Transverse colon (tissue), 4 donors: ENCODE results near the gene HPSE2. TPM values are rescaled to one million over a fixed set of nuclear protein-coding genes. Genes with fewer than 3 reads are reported as not detected.

Experiments used
- DNase-seq: peaks from one replicate; pipeline ENCODE4 v3.0.0-alpha.2; 2019
- H3K27ac ChIP-seq, 4 donors: fragments of 200-600 bp; sonication (generic); 2 replicates each; pipeline ENCODE4 v1.5.1; 2016 to 2018; ENCODE audit warnings: inconsistent platforms in 4 of 4
- H3K27me3 ChIP-seq: fragments of 200-600 bp; sonication (generic); 2 replicates; pipeline ENCODE4 v1.5.1; 2017; ENCODE audit warnings: inconsistent platforms
- H3K36me3 ChIP-seq, 4 donors: fragments of 200-600 bp; sonication (generic); 2 replicates each; pipeline ENCODE4 v1.5.1; 2017 to 2019; ENCODE audit warnings: inconsistent platforms in 4 of 4
- H3K4me1 ChIP-seq, 4 donors: fragments of 200-600 bp; sonication (generic); 2 replicates each; pipeline ENCODE4 v1.5.1; 2017 to 2020; ENCODE audit warnings: inconsistent platforms in 4 of 4
- H3K4me3 ChIP-seq, 4 donors: fragments of 200-600 bp; sonication (generic); 1 replicate in 1 of 4; 2 replicates in 3 of 4; pipeline versions ENCODE4 v1.5.1 to v1.6.1; 2017 to 2019; ENCODE audit warnings: inconsistent platforms in 4 of 4
- H3K9me3 ChIP-seq, 2 donors: fragments of 200-600 bp; sonication (generic); 2 replicates each; pipeline ENCODE4 v1.5.1; 2017 to 2019; ENCODE audit warnings: inconsistent platforms in 2 of 2
- CTCF ChIP-seq, 5 experiments: fragments of 200-600 bp in 3 of 5; fragments of 450-650 bp in 2 of 5; sonication (generic) in 3 of 5; IDR thresholded peaks; 1 replicate in 2 of 5; 2 replicates in 3 of 5; pipeline ENCODE4 v1.5.1; 2016 to 2017; ENCODE audit warnings: antibody characterized with exemption in 5 of 5, inconsistent platforms in 3 of 5, mild to moderate bottlenecking in 2 of 5, moderate library complexity in 1 of 5
- EP300 ChIP-seq: sonication (generic); formaldehyde crosslinking; IDR thresholded peaks from one replicate; pipeline ENCODE4 v1.6.1; 2017; ENCODE audit warnings: antibody characterized with exemption, low read depth
- POLR2A ChIP-seq: fragments of 450-650 bp; IDR thresholded peaks from one replicate; pipeline ENCODE4 v1.6.1; 2016; ENCODE audit warnings: antibody characterized with exemption, mild to moderate bottlenecking, moderate library complexity
- POLR2AphosphoS5 ChIP-seq, 3 donors: sonication (generic); formaldehyde crosslinking; IDR thresholded peaks; one replicate each; pipeline ENCODE4 v1.6.1; 2016; ENCODE audit warnings: antibody characterized with exemption in 3 of 3
- WGBS, 2 donors: methylation state at CpG; one replicate each; pipeline ENCODE4 v1.1.5; 2018; ENCODE audit warnings: low coverage in 1 of 2; 5-methylcytosine and 5-hydroxymethylcytosine counted together
- in situ Hi-C, 4 donors: fragments of 200-750 bp; cut with MboI; loops; one replicate each; pipeline versions ENCODE4 v1.15.0 to v1.15.1; 2017; ENCODE audit warnings: low sequenced_read_pairs in 3 of 4, low pct_ligation_motif_present in 1 of 4, low pct_unique_long_range_greater_than_20kb in 1 of 4
- intact Hi-C: fragments of 100-400 bp; cut with DNase I; formaldehyde crosslinking; loops from one replicate; pipeline ENCODE4 v1.15.1; 2023; ENCODE audit warnings: low total_unique reads
- total RNA-seq, 4 donors: library from RNA; depleted of rRNA; stranded (reverse); fragments of >200 nt; gene quantifications; one replicate each; pipeline ENCODE4 v1.1.0, GENCODE V29; 2016

Gene HPSE2
- total RNA-seq, 4 donors from 2014 or later, result 2.2 to 3.0 TPM; not detected in 2

GRCh38 chr10:98621630-98622029 lies 614.0 kb downstream of the HPSE2 start:
- H3K4me3 ChIP-seq, result no peak overlapping the region
- intact Hi-C loops (no loop called here), in situ Hi-C loops (no loop called here)
- no peak for DNase-seq
- no peak overlapping the region for H3K27ac ChIP-seq
- peaks cover 0 to 16% (median 6%) of the 10 kb centered on the region in 4 donors for H3K4me1 ChIP-seq
- H3K9me3 ChIP-seq, result no peaks in the 10 kb centered on the region
- no peaks in the 10 kb centered on the region for H3K27me3 ChIP-seq
- TF ChIP-seq POLR2AphosphoS5 (IDR thresholded peaks at IDR 0.05) (no peak), POLR2A (no peak), CTCF (IDR thresholded peaks at IDR 0.05) (no peak), EP300 (no peak)
- WGBS, 2 donors, result 80% methylated on average over 1 of the region's 1 CpG; no CpG with 5 or more reads in 1 of the 2 donors
- no peaks in the 10 kb centered on the region for H3K36me3 ChIP-seq

- intact Hi-C loops, result no loop called here
Measured at GRCh38 chr10:98620503-98620902, 615.1 kb downstream of the HPSE2 start.

DNA sequence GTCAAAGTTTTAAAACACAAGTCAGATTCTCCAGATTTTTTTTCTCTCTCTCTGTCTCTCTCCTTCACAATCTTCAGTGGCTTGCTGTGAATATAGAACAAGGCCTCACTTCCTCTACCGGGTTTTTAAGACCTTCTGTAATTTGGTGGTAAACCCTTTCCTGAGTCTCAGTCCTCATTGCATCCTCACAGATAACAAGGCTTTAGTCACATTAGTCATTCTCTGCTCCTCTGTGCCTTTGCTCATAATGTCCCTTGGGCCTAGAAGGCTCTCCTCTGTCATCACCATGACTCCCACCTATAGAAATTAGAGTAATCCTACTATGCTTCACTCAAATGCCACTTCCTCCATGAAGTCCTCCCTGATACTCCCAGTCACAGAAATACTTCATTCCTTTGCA lies 616.2 kb downstream of the HPSE2 start:
- TF ChIP-seq CTCF (IDR thresholded peaks at IDR 0.05) (no peak), POLR2AphosphoS5 (IDR thresholded peaks at IDR 0.05) (no peak), POLR2A (no peak), EP300 (no peak)

More at GRCh38 chr10:98620503-98620902, 615.1 kb downstream of the HPSE2 start:
- DNase-seq, result no peak
- in situ Hi-C loops, result no loop called here
- Histone ChIP-seq H3K27me3 (no peaks in the 10 kb centered on the region), H3K9me3 (no peaks in the 10 kb centered on the region), H3K4me1 (peaks cover 0 to 16% (median 6%) of the 10 kb centered on the region in 4 donors), H3K4me3 (no peak overlapping the region), H3K36me3 (no peaks in the 10 kb centered on the region), H3K27ac (no peak overlapping the region)
- WGBS, 2 donors, result 64% methylated on average over 2 of the region's 2 CpGs; no CpG with 5 or more reads in 1 of the 2 donors
- no peak for TF ChIP-seq CTCF (IDR thresholded peaks at IDR 0.05)

GRCh38 chr10:98617906-98618520 lies 617.6 kb downstream of the HPSE2 start:
- Histone ChIP-seq H3K36me3 (no peaks in the 10 kb centered on the region), H3K27ac (peak overlapping the region in 1 of 4 donors; percentile 29), H3K4me1 (peaks cover 0 to 9% (median 4%) of the 10 kb centered on the region in 4 donors), H3K9me3 (no peaks in the 10 kb centered on the region), H3K4me3 (no peak overlapping the region), H3K27me3 (no peaks in the 10 kb centered on the region)
- intact Hi-C loops (no loop called here), in situ Hi-C loops (no loop called here)
- 63 to 64% methylated on average over 4 to 6 of the region's 6 CpGs for whole genome bisulfite sequencing, 2 donors
- TF ChIP-seq EP300, result no peak
- no peak for TF ChIP-seq POLR2A
- no peak for DNase-seq

More for the DNA sequence above, 616.2 kb downstream of the HPSE2 start:
- Histone ChIP-seq H3K27me3 (no peaks in the 10 kb centered on the region), H3K4me1 (peaks cover 0 to 9% (median 4%) of the 10 kb centered on the region in 4 donors), H3K9me3 (no peaks in the 10 kb centered on the region), H3K36me3 (no peaks in the 10 kb centered on the region), H3K27ac (no peak overlapping the region), H3K4me3 (no peak overlapping the region)
- 65 to 75% methylated on average over 1 of the region's 1 CpG for WGBS, 2 donors
- in situ Hi-C loops (no loop called here), intact Hi-C loops (no loop called here)
- no peak for DNase-seq

DNA sequence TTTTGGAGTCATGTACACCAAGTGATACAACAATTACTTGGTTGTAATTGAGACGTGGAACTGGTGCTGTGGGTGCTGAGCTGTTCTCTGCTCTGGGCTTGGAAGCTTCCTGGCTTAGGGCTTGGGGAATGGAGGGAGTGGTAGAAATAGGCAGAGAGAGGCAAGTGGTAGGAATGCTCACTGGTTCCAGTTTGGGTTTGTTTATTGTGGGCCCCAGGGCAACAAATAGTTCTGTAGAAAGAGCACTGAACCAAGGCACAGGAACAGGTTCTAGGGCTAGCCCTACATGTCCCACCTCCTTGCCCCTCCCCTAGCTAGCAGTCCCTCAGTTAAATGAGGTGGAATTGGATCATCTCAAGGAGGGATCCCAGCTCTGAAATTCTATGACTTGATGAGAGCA lies 622.2 kb downstream of the HPSE2 start:
- TF ChIP-seq POLR2A (no peak), EP300 (no peak), CTCF (IDR thresholded peaks at IDR 0.05) (no peak), POLR2AphosphoS5 (IDR thresholded peaks at IDR 0.05) (no peak)
- intact Hi-C loops (no loop called here), in situ Hi-C loops (no loop called here)
- no peak for DNase-seq
- no peak overlapping the region for H3K27ac ChIP-seq
- no peak overlapping the region for H3K4me3 ChIP-seq
- peaks cover 0 to 29% (median 2%) of the 10 kb centered on the region in 4 donors for H3K4me1 ChIP-seq
- WGBS, 2 donors, result 75 to 78% methylated on average over 1 of the region's 1 CpG
- no peaks in the 10 kb centered on the region for H3K36me3 ChIP-seq
- H3K9me3 ChIP-seq, result no peaks in the 10 kb centered on the region
- no peaks in the 10 kb centered on the region for H3K27me3 ChIP-seq
